Fibroblast of skin of right quadriceps (primary cell): Measurements from ENCODE around the gene RIPOR2.

Source experiments
- DNase-seq: peaks from one replicate; pipeline ENCODE4 v3.0.0-alpha.2; 2013

RIPOR2 gene

GRCh38 chr6:24935366-24936152 is at the start of gene RIPOR2:
RIPOR2 (minus strand) TSS chr6:24935960; CDS start chr6:24935898, 62 bp downstream.
- no peak for DNase-seq

- no peak for DNase-seq
Measured at GRCh38 chr6:24985323-24985722, 49.6 kb upstream of the RIPOR2 start.

GRCh38 chr6:24982231-24982630 is 46.5 kb upstream of the RIPOR2 start:
- peak; percentile 88 for DNase-seq

- DNase-seq = peak; percentile 80
Measured at GRCh38 chr6:24981386-24981760, 45.6 kb upstream of the RIPOR2 start.

- peak; percentile 63 for DNase-seq
Measured at GRCh38 chr6:24980507-24981385, 45.0 kb upstream of the RIPOR2 start.

GRCh38 chr6:24979176-24979575 is 43.4 kb upstream of the RIPOR2 start:
- DNase-seq = no peak

- DNase-seq = peak; percentile 14
Measured at GRCh38 chr6:24974182-24975171, 38.7 kb upstream of the RIPOR2 start.

GRCh38 chr6:24972311-24972958 is 36.7 kb upstream of the RIPOR2 start:
- peak; percentile 8 for DNase-seq

GRCh38 chr6:24971067-24971466 is 35.3 kb upstream of the RIPOR2 start:
- DNase-seq = no peak

GRCh38 chr6:24969343-24969860 is 33.6 kb upstream of the RIPOR2 start:
- DNase-seq = no peak

GRCh38 chr6:24968783-24969182 is 33.0 kb upstream of the RIPOR2 start:
- no peak for DNase-seq

- no peak for DNase-seq
Measured at GRCh38 chr6:24967211-24967610, 31.5 kb upstream of the RIPOR2 start.

- no peak for DNase-seq
Measured at GRCh38 chr6:24966381-24966780, 30.6 kb upstream of the RIPOR2 start.

- no peak for DNase-seq
Measured at GRCh38 chr6:24963887-24964570, 28.3 kb upstream of the RIPOR2 start.

- DNase-seq = no peak
Measured at GRCh38 chr6:24963339-24963738, 27.6 kb upstream of the RIPOR2 start.

GRCh38 chr6:24961852-24962251 is 26.1 kb upstream of the RIPOR2 start:
- no peak for DNase-seq

GRCh38 chr6:24960991-24961475 is 25.3 kb upstream of the RIPOR2 start:
- DNase-seq = no peak

GRCh38 chr6:24959319-24959718 is 23.6 kb upstream of the RIPOR2 start:
- DNase-seq = no peak

- no peak for DNase-seq
Measured at GRCh38 chr6:24957199-24957598, 21.4 kb upstream of the RIPOR2 start.

GRCh38 chr6:24953726-24954125 is 18.0 kb upstream of the RIPOR2 start:
- DNase-seq = no peak

- DNase-seq = no peak
Measured at GRCh38 chr6:24951811-24952299, 16.1 kb upstream of the RIPOR2 start.
